Measurements from ENCODE around the gene RBM27. TPM values are rescaled to one million over a fixed set of nuclear protein-coding genes. Genes with fewer than 3 reads are reported as not detected.

Gene RBM27
- total RNA-seq, 1 experiment from 2014 or later = 32.6 TPM

DNA sequence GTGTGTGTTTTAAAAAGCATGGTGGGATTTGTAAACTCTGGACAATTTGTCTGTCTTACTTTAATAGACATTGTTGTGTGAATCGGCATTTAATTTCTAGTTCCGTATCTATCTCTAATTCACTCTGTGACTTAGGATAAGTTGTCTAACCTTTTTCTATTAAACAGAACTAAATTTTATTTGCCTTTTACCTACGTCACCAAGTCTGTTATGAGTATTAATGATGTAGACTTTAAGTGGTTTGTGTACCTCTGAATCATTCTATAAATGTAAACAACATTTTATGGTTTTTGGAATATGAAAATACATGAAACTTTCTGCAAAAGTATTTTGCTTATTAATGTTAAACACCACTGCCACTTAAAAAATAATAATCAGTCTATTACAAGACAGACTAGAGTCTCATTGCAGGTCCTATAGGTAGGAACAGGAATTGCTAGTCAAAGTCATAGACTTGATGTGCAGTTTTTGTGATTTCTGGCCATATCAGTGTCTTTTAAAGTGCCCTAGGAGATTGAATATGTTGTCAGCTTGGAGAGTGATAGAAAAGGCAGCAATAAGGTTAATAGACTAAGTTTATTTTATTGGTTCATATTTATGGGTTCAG is 5.6 kb downstream of the RBM27 start (continued):
- TF ChIP-seq ZNF423 (CRISPR knock-in tag; IDR thresholded peaks at IDR 0.05) (no peak), EMX1 (CRISPR knock-in tag; IDR thresholded peaks at IDR 0.05) (no peak), NFATC4 (CRISPR knock-in tag; IDR thresholded peaks at IDR 0.05) (no peak), FOXK1 (CRISPR knock-in tag; IDR thresholded peaks at IDR 0.05) (no peak), E2F1 (CRISPR knock-in tag; IDR thresholded peaks at IDR 0.05) (no peak), ZNF263 (CRISPR knock-in tag; IDR thresholded peaks at IDR 0.05; ENCODE audit: low read depth) (no peak), TEAD1 (CRISPR knock-in tag; IDR thresholded peaks at IDR 0.05) (no peak), GTF2I (CRISPR knock-in tag; conservative IDR thresholded peaks at IDR 0.05) (no peak), FOXP4 (CRISPR knock-in tag; IDR thresholded peaks at IDR 0.05) (no peak), HMGXB4 (CRISPR knock-in tag; IDR thresholded peaks at IDR 0.05) (no peak), ESRRA (CRISPR knock-in tag; IDR thresholded peaks at IDR 0.05; ENCODE audit: borderline replicate concordance) (no peak)
- TF ChIP-seq, protein P1, sequence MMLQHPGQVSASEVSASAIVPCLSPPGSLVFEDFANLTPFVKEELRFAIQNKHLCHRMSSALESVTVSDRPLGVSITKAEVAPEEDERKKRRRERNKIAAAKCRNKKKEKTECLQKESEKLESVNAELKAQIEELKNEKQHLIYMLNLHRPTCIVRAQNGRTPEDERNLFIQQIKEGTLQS (CRISPR knock-in tag; conservative IDR thresholded peaks at IDR 0.05) = no peak

- Mint-ChIP-seq H3K36me3 (no peaks in the 10 kb centered on the region), H3K27ac (no peak overlapping the region), H3K4me1 (peaks cover 8% of the 10 kb centered on the region; the same call in 1 of the 2 replicates), H3K27me3 (ENCODE audit: low read depth) (no peaks in the 10 kb centered on the region), H3K9me3 (no peaks in the 10 kb centered on the region), H3K4me3 (no peak overlapping the region)
- ATAC-seq (no peak), DNase-seq (ENCODE audit: low spot score) (no peak)
- ChIA-PET POLR2A (no interaction called here), CTCF (no interaction called here)
- TF ChIP-seq ZNF232 (CRISPR knock-in tag; IDR thresholded peaks at IDR 0.05) (no peak), GTF2I (CRISPR knock-in tag; conservative IDR thresholded peaks at IDR 0.05) (no peak), SMAD3 (CRISPR knock-in tag; IDR thresholded peaks at IDR 0.05; ENCODE audit: borderline replicate concordance) (no peak), ATF2 (CRISPR knock-in tag; IDR thresholded peaks at IDR 0.05; ENCODE audit: borderline replicate concordance, low read depth) (no peak), E2F4 (CRISPR knock-in tag; IDR thresholded peaks at IDR 0.05; ENCODE audit: borderline replicate concordance, low read depth) (no peak), ETV6 (CRISPR knock-in tag; IDR thresholded peaks at IDR 0.05) (no peak), JAZF1 (CRISPR knock-in tag; IDR thresholded peaks at IDR 0.05) (no peak), IRF2 (CRISPR knock-in tag; IDR thresholded peaks at IDR 0.05; ENCODE audit: borderline replicate concordance, low read depth) (no peak), MYBL2 (CRISPR knock-in tag; IDR thresholded peaks at IDR 0.05) (no peak), MLX (CRISPR knock-in tag; IDR thresholded peaks at IDR 0.05) (no peak), E2F5 (CRISPR knock-in tag; IDR thresholded peaks at IDR 0.05) (no peak)
- TF ChIP-seq, protein P2, sequence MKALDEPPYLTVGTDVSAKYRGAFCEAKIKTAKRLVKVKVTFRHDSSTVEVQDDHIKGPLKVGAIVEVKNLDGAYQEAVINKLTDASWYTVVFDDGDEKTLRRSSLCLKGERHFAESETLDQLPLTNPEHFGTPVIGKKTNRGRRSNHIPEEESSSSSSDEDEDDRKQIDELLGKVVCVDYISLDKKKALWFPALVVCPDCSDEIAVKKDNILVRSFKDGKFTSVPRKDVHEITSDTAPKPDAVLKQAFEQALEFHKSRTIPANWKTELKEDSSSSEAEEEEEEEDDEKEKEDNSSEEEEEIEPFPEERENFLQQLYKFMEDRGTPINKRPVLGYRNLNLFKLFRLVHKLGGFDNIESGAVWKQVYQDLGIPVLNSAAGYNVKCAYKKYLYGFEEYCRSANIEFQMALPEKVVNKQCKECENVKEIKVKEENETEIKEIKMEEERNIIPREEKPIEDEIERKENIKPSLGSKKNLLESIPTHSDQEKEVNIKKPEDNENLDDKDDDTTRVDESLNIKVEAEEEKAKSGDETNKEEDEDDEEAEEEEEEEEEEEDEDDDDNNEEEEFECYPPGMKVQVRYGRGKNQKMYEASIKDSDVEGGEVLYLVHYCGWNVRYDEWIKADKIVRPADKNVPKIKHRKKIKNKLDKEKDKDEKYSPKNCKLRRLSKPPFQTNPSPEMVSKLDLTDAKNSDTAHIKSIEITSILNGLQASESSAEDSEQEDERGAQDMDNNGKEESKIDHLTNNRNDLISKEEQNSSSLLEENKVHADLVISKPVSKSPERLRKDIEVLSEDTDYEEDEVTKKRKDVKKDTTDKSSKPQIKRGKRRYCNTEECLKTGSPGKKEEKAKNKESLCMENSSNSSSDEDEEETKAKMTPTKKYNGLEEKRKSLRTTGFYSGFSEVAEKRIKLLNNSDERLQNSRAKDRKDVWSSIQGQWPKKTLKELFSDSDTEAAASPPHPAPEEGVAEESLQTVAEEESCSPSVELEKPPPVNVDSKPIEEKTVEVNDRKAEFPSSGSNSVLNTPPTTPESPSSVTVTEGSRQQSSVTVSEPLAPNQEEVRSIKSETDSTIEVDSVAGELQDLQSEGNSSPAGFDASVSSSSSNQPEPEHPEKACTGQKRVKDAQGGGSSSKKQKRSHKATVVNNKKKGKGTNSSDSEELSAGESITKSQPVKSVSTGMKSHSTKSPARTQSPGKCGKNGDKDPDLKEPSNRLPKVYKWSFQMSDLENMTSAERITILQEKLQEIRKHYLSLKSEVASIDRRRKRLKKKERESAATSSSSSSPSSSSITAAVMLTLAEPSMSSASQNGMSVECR (CRISPR knock-in tag; IDR thresholded peaks at IDR 0.05; ENCODE audit: borderline replicate concordance) = no peak
Observed at GRCh38 chr5:146209714-146210113, 6.3 kb downstream of the RBM27 start.
